ENCODE results near the gene CRYBA1. TPM values are rescaled to one million over a fixed set of nuclear protein-coding genes. Genes with fewer than 3 reads are reported as not detected.

Gene CRYBA1
- total and polyA plus RNA-seq, 2 of the 8 experiments (the other 6 are each of a cell fraction or from before 2014, with no cell fraction given) = not detected

DNA sequence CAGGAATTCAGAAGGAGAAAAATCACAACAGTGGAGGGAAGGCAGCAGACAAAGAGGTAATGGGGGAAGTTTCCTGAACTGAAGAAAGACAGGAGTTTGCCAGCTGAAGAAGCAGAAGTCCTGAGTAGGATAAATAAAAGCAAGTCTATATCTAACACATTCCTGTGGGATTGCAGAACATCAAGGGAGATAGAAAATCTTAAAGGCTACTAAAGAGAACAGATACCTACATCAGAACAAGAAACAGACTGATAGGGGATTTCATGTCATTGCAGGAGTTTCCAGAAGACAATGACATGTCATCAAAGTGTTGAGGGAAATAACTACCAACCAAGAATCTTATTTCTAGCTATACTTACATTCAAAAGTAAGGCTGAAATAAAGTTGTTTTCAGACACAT is 21.3 kb upstream of the CRYBA1 start (continued):
- TF ChIP-seq JUND (IDR thresholded peaks at IDR 0.05; ENCODE audit: low read length) = no peak
- TF ChIP-seq PHF8 (conservative IDR thresholded peaks at IDR 0.05; ENCODE audit: low read depth, low read length) = no peak
- no peak for TF ChIP-seq BRCA1 (IDR thresholded peaks at IDR 0.05; ENCODE audit: low read depth, low read length)
